Stimulated activated CD4-positive, alpha-beta T cell treated with anti-CD3 and anti-CD28 coated beads, Interleukin-4, amount 100 ng/mL, for 4 hours (primary cell): ENCODE results near the gene RPEL1.

Experiments used
- DNase-seq, 2 experiments: peaks; one replicate each; pipeline ENCODE4 v3.0.0-alpha.2; 2020

The RPEL1 gene

DNA sequence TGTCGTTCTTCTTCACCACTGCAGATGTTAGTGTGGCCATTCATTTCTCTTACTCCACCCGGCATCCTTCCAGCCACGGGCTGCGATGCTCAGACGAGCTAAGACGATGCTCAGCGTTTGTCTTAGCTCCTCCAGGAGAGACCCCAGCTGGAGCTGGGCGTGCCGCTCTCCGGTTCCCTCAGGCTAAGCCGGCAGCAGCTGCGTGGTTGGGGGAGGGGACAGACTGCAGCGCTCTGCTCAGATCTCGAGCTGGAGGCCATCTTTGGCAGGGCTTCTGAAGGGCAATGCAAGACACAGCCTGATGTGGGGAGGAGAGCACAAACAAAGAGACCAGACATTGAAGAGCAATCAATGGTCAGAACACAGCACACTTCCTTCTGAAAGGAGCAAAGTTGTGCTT, 36.1 kb downstream of the RPEL1 start:
- DNase-seq, result no peak

- no peak for DNase-seq
Observed at GRCh38 chr10:103282961-103283360, 37.3 kb downstream of the RPEL1 start.

- no peak for DNase-seq
Observed at GRCh38 chr10:103284170-103284569, 38.5 kb downstream of the RPEL1 start.

DNA sequence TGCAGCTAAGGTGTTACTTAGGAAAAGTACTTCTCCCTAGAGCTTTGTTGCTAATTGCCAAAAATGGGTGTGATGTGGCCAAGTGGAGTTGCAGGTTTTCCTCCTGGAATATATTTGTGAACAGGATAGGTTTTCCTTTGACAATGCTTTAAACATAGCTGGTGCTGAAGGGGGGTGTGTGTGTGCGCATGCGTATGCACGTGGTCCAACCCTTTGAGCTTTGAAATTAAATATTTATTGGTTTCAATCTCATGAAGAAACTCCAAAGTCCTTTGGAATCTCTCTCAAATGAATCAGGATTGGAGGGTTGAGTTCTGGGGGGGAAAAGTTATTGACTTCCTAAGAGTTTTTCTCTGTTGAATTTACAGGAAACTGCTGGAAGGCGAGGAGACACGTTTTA, 42.3 kb downstream of the RPEL1 start:
- DNase-seq, result no peak

GRCh38 chr10:103291588-103291987, 45.9 kb downstream of the RPEL1 start:
- no peak for DNase-seq

- no peak for DNase-seq
Observed at GRCh38 chr10:103295374-103296015, 49.8 kb downstream of the RPEL1 start.
